ENCODE data around the gene MYORG. TPM values are rescaled to one million over a fixed set of nuclear protein-coding genes. Genes with fewer than 3 reads are reported as not detected.

The MYORG gene
- total and polyA plus RNA-seq, 10 of the 15 experiments (the other 5 are each of a cell fraction or from before 2014, with no cell fraction given) = 0.05 to 0.36 (median 0.10) TPM; not detected in 1

- no peak for TF ChIP-seq ZZZ3 (IDR thresholded peaks at IDR 0.05; ENCODE audit: control insufficient read depth, insufficient read length, low read depth)
- no peak for TF ChIP-seq ASH2L (IDR thresholded peaks at IDR 0.05; ENCODE audit: borderline replicate concordance, low read depth)
- TF ChIP-seq BMI1 (IDR thresholded peaks at IDR 0.05; ENCODE audit: borderline replicate concordance) = no peak
- no peak for TF ChIP-seq PRDM15 (CRISPR knock-in tag; IDR thresholded peaks at IDR 0.05)
- no peak for TF ChIP-seq YY1 (IDR thresholded peaks at IDR 0.05; ENCODE audit: low read depth, low read length)
- no peak for TF ChIP-seq ZNF592 (IDR thresholded peaks at IDR 0.05)
- no peak for TF ChIP-seq RELB (IDR thresholded peaks at IDR 0.05; ENCODE audit: low read depth)
- FAIRE-seq (no peak), ATAC-seq (no peak), DNase-seq (ENCODE audit: low read depth, low spot score) (no peak)
- no TSS peak for BruUV-seq (replicated peaks)
- RAD21 ChIA-PET (ENCODE audit: unreplicated experiment) = interaction anchor here (0.5 kb wide), 1 partner anchor 63 kb away, joined by 3 read pairs; no protein-coding TSS in a partner anchor
- H2AFZ ChIP-seq (ENCODE audit: control insufficient read depth, low read depth, low read length) = no peak overlapping the region
- intact Hi-C loops (cut with micrococcal nuclease; ENCODE audit: unreplicated experiment) = no loop called here
- no peak overlapping the region for H3K4me2 ChIP-seq (ENCODE audit: control insufficient read depth, insufficient read depth)
- H3K27me3 ChIP-seq (replicated peaks in 1 of 2; ENCODE audit: control insufficient read depth in 2 of 2, insufficient read depth in 2 of 2, low read length in 1 of 2) = no peaks in the 10 kb centered on the region
- no peak overlapping the region for H3K27ac ChIP-seq (ENCODE audit: control insufficient read depth, insufficient read depth)
- no peaks in the 10 kb centered on the region for H3K79me2 ChIP-seq (ENCODE audit: control insufficient read depth, insufficient read depth, low read length)
- H3K36me3 ChIP-seq (ENCODE audit: control insufficient read depth in 2 of 2, insufficient read depth in 2 of 2, low read length in 1 of 2) = no peaks in the 10 kb centered on the region
- no peak overlapping the region for H3K4me3 ChIP-seq
- SMC1A ChIA-PET (ENCODE audit: uncharacterized antibody, unreplicated experiment) = interaction anchor here (0.6 to 1.3 kb wide), 2 partner anchors 15 to 28 kb away, joined by 3 read pairs; partner anchors contain the start of gene MYORG
- H3K4me1 ChIP-seq (ENCODE audit: control insufficient read depth, insufficient read depth, low read length) = no peaks in the 10 kb centered on the region
- in situ Hi-C loops (cut with MboI) = no loop called here
- H3K9ac ChIP-seq (ENCODE audit: control insufficient read depth, insufficient read depth, low read length) = no peak overlapping the region
- H4K20me1 ChIP-seq (ENCODE audit: control insufficient read depth, insufficient read depth) = no peaks in the 10 kb centered on the region
- WGBS (ENCODE audit: insufficient coverage, insufficient replicate concordance, low lambda C conversion rate, missing lambda C conversion rate) = 90% methylated on average over 3 of the region's 3 CpGs
- CTCF ChIA-PET = no interaction called here
- no peaks in the 10 kb centered on the region for H3K9me3 ChIP-seq (replicated peaks; ENCODE audit: control insufficient read depth, insufficient read depth, low read length)
- POLR2A ChIA-PET = interaction anchor here (0.6 kb wide), 1 partner anchor 9 kb away, joined by 3 read pairs; no protein-coding TSS in a partner anchor
Measured at GRCh38 chr9:34349324-34349723, 27.4 kb downstream of the MYORG start.

All from GM12878 (cell line).